Body of pancreas (tissue), 4 donors: ENCODE measurements around the gene PPOX. TPM values are rescaled to one million over a fixed set of nuclear protein-coding genes. Genes with fewer than 3 reads are reported as not detected.

ENCODE experiments used
- ATAC-seq: fragments of 150-250 bp; one replicate; pipeline ENCODE4 v1.9.1; 2016
- DNase-seq, 4 donors: peaks; one replicate each; pipeline ENCODE4 v3.0.0-alpha.2; 2019
- H3K27ac ChIP-seq, 4 donors: fragments of 200-600 bp; sonication (generic); 1 replicate in 3 of 4; 2 replicates in 1 of 4; pipeline versions ENCODE4 v1.5.1 to v1.6.1; 2016 to 2019; ENCODE audit warnings: mild to moderate bottlenecking in 1 of 4, mixed read lengths in 1 of 4, moderate library complexity in 1 of 4
- H3K27me3 ChIP-seq, 2 donors: fragments of 200-600 bp; sonication (generic); one replicate each; pipeline ENCODE4 v1.6.0; 2016; ENCODE audit warnings: mild to moderate bottlenecking in 1 of 2
- H3K36me3 ChIP-seq, 2 donors: fragments of 200-600 bp; sonication (generic); replicated peaks in 1 of 2; 2 replicates each; pipeline ENCODE4 v1.5.1; 2016; ENCODE audit warnings: low read depth in 2 of 2; ENCODE audit not compliant: insufficient read depth in 1 of 2
- H3K4me1 ChIP-seq: fragments of 200-600 bp; sonication (generic); one replicate; pipeline ENCODE4 v1.6.0; 2016
- H3K4me3 ChIP-seq, 2 donors: fragments of 200-600 bp; sonication (generic); 1 replicate in 1 of 2; 2 replicates in 1 of 2; pipeline ENCODE4 v1.5.1; 2016 to 2019
- H3K9me3 ChIP-seq, 3 donors: fragments of 200-600 bp; sonication (generic); 1 replicate in 2 of 3; 2 replicates in 1 of 3; pipeline ENCODE4 v1.5.1; 2016
- CTCF ChIP-seq, 7 experiments: fragments of 450-650 bp in 4 of 7; fragments of 200-600 bp in 3 of 7; sonication (generic) in 3 of 7; IDR thresholded peaks; one replicate each; pipeline ENCODE4 v1.5.1; 2016 to 2019; ENCODE audit warnings: antibody characterized with exemption in 7 of 7
- POLR2A ChIP-seq, 3 donors: fragments of 450-650 bp; IDR thresholded peaks; one replicate each; pipeline ENCODE4 v1.6.1; 2016; ENCODE audit warnings: antibody characterized with exemption in 3 of 3, mild to moderate bottlenecking in 2 of 3
- WGBS, 2 donors: methylation state at CpG; one replicate each; pipeline ENCODE4 v1.1.5; 2017; 5-methylcytosine and 5-hydroxymethylcytosine counted together
- intact Hi-C: fragments of 100-400 bp; cut with DNase I; formaldehyde crosslinking; loops from one replicate; pipeline ENCODE4 v1.15.1; 2023
- total RNA-seq, 2 donors: library from RNA; depleted of rRNA; stranded (reverse); fragments of >200 nt; gene quantifications; one replicate each; pipeline ENCODE4 v1.1.0, GENCODE V29; 2016

Gene PPOX
- total RNA-seq, 2 donors from 2014 or later: 16.2 to 18.9 TPM

GRCh38 chr1:161196521-161197451 is 30.6 kb downstream of the PPOX start:
- intact Hi-C loops: no loop called here

GRCh38 chr1:161197560-161198193 is 31.5 kb downstream of the PPOX start:
- TF ChIP-seq POLR2A (IDR thresholded peaks at IDR 0.05) (peak in 1 of 3 donors; percentile 6), CTCF (IDR thresholded peaks at IDR 0.05) (no peak)
- ATAC-seq: no peak
- intact Hi-C loops: no loop called here

More at GRCh38 chr1:161196521-161197451, 30.6 kb downstream of the PPOX start:
- Histone ChIP-seq H3K27ac (peak overlapping the region in 1 of 4 donors; percentile 57), H3K9me3 (no peaks in the 10 kb centered on the region), H3K4me3 (no peak overlapping the region), H3K36me3 (no peaks in the 10 kb centered on the region), H3K4me1 (peaks cover 11% of the 10 kb centered on the region), H3K27me3 (no peaks in the 10 kb centered on the region)
- no peak for ATAC-seq
- DNase-seq: peak in 1 of 4 donors; percentile 37
- TF ChIP-seq POLR2A (IDR thresholded peaks at IDR 0.05) (peak in 2 of 3 donors; percentile 22 to 36), CTCF (IDR thresholded peaks at IDR 0.05) (no peak)
- WGBS, 2 donors: 58 to 75% methylated on average over 18 to 25 of the region's 27 CpGs

GRCh38 chr1:161198194-161198896 is 32.1 kb downstream of the PPOX start:
- Histone ChIP-seq H3K4me1 (peaks cover 18% of the 10 kb centered on the region), H3K27me3 (no peaks in the 10 kb centered on the region), H3K4me3 (no peak overlapping the region), H3K27ac (peak overlapping the region in 3 of 4 donors; percentile 16 to 91 (median 57)), H3K9me3 (no peaks in the 10 kb centered on the region), H3K36me3 (no peaks in the 10 kb centered on the region)
- WGBS, 2 donors: 21 to 39% methylated on average over 6 to 20 of the region's 20 CpGs
- ATAC-seq (no peak), DNase-seq (no peak)
- intact Hi-C loops: no loop called here
- no peak for TF ChIP-seq POLR2A (IDR thresholded peaks at IDR 0.05)
- TF ChIP-seq CTCF (IDR thresholded peaks at IDR 0.05): no peak

More at GRCh38 chr1:161197560-161198193, 31.5 kb downstream of the PPOX start:
- peaks cover 11% of the 10 kb centered on the region for H3K4me1 ChIP-seq
- no peak overlapping the region for H3K4me3 ChIP-seq
- H3K9me3 ChIP-seq: no peaks in the 10 kb centered on the region
- DNase-seq: no peak
- 66 to 75% methylated on average over 8 to 11 of the region's 11 CpGs for WGBS, 2 donors
- no peaks in the 10 kb centered on the region for H3K36me3 ChIP-seq
- no peaks in the 10 kb centered on the region for H3K27me3 ChIP-seq
- peak overlapping the region in 3 of 4 donors; percentile 16 to 91 (median 57) for H3K27ac ChIP-seq

- H3K9me3 ChIP-seq: no peaks in the 10 kb centered on the region
- WGBS, 2 donors: 73 to 75% methylated on average over 11 of the region's 11 CpGs
- DNase-seq (peak in 3 of 4 donors; percentile 43 to 58 (median 54)), ATAC-seq (no peak)
- H3K27ac ChIP-seq: peak within 1 kb of the TSS; percentile 16 to 96 (median 58)
- TF ChIP-seq POLR2A (IDR thresholded peaks at IDR 0.05) (peak in 2 of 3 donors; percentile 69 to 83), CTCF (IDR thresholded peaks at IDR 0.05) (no peak)
- H3K4me3 ChIP-seq: no peak within 1 kb of the TSS
- no peaks in the 10 kb centered on the region for H3K36me3 ChIP-seq
- intact Hi-C loops: no loop called here
- no peaks in the 10 kb centered on the region for H3K27me3 ChIP-seq
- peaks cover 24% of the 10 kb centered on the region for H3K4me1 ChIP-seq
Measured at GRCh38 chr1:161198897-161199431, 32.7 kb downstream of the PPOX start, which contains the start of gene ADAMTS4. Gene ADAMTS4 (minus strand): TSS chr1:161199054. CDS start chr1:161198627, 427 bp downstream.
